CD4-positive, CD25-positive, alpha-beta regulatory T cell (primary cell): ENCODE measurements around the gene TMPRSS6. TPM values are rescaled to one million over a fixed set of nuclear protein-coding genes. Genes with fewer than 3 reads are reported as not detected.
A peak's percentile ranks its signal among the peaks of the same experiment; 100 is the strongest.

Source experiments
- ATAC-seq, 2 donors: fragments of 150-1000 bp; cut with Tn5 transposase; one replicate each; pipeline ENCODE4 v1.10.0; 2021; ENCODE audit warnings: low read depth in 2 of 2, moderate number of reproducible peaks in 2 of 2, moderate library complexity in 1 of 2
- DNase-seq, 3 donors: peaks; one replicate each; pipeline versions ENCODE4 v3.0.0 to v3.0.0-alpha.2; 2012 to 2022; ENCODE audit warnings: mixed read lengths in 1 of 3
- H3K27ac ChIP-seq: one replicate; pipeline ENCODE4 v1.7.0; 2013; ENCODE audit warnings: mild to moderate bottlenecking, low read length; ENCODE audit not compliant: insufficient read depth, poor library complexity, severe bottlenecking
- H3K27me3 ChIP-seq: one replicate; pipeline ENCODE4 v1.7.0; 2013; ENCODE audit warnings: low read length; ENCODE audit not compliant: control insufficient read depth, insufficient read depth
- H3K36me3 ChIP-seq: one replicate; pipeline ENCODE4 v1.7.0; 2013; ENCODE audit warnings: mild to moderate bottlenecking, low read length, moderate library complexity; ENCODE audit not compliant: control insufficient read depth, insufficient read depth
- H3K4me1 ChIP-seq: 2 replicates; pipeline ENCODE4 v1.7.0; 2013; ENCODE audit warnings: mild to moderate bottlenecking, low read length; ENCODE audit not compliant: insufficient read depth, control insufficient read depth, poor library complexity, severe bottlenecking
- H3K4me3 ChIP-seq: one replicate; pipeline ENCODE4 v1.7.0; 2013; ENCODE audit warnings: low read depth, mild to moderate bottlenecking, low read length, moderate library complexity
- H3K9me3 ChIP-seq, 2 experiments: 1 replicate in 1 of 2; 2 replicates in 1 of 2; pipeline ENCODE4 v1.7.0; 2013; ENCODE audit warnings: low read length in 2 of 2, mild to moderate bottlenecking in 1 of 2, moderate library complexity in 1 of 2; ENCODE audit not compliant: control insufficient read depth in 2 of 2
- H3K27ac Mint-ChIP-seq, 3 donors: one replicate each; pipeline ENCODE4 v1.8.0; 2020 to 2022; ENCODE audit warnings: mild to moderate bottlenecking in 3 of 3, mixed read lengths in 3 of 3, moderate library complexity in 2 of 3
- H3K27me3 Mint-ChIP-seq: one replicate; pipeline ENCODE4 v1.8.0; 2022; ENCODE audit warnings: mild to moderate bottlenecking, mixed read lengths
- H3K36me3 Mint-ChIP-seq: one replicate; pipeline ENCODE4 v1.8.0; 2020; ENCODE audit warnings: mixed read lengths
- H3K4me1 Mint-ChIP-seq, 4 donors: one replicate each; pipeline ENCODE4 v1.8.0; 2020 to 2022; ENCODE audit warnings: mixed read lengths in 4 of 4, mild to moderate bottlenecking in 1 of 4
- H3K4me3 Mint-ChIP-seq, 4 donors: one replicate each; pipeline ENCODE4 v1.8.0; 2020 to 2022; ENCODE audit warnings: mild to moderate bottlenecking in 4 of 4, mixed read lengths in 4 of 4, moderate library complexity in 3 of 4
- H3K9me3 Mint-ChIP-seq, 7 donors: one replicate each; pipeline ENCODE4 v1.8.0; 2020 to 2022; ENCODE audit warnings: mixed read lengths in 7 of 7, mild to moderate bottlenecking in 3 of 7, moderate library complexity in 2 of 7
- polyA plus RNA-seq, 4 donors: library from polyadenylated mRNA; unstranded; fragments of 300-500 nt; fragmentation: Illumina TruSeq; gene quantifications; one replicate each; pipeline ENCODE4 v1.2.3, GENCODE V29; 2021
- total RNA-seq: library from RNA; stranded (reverse); gene quantifications from one replicate; pipeline ENCODE4 v1.2.3, GENCODE V29; 2022

Gene TMPRSS6
- total RNA-seq (1.5 TPM), polyA plus RNA-seq (under 1 TPM; 0.10 to 0.18 (median 0.14) TPM)

DNA sequence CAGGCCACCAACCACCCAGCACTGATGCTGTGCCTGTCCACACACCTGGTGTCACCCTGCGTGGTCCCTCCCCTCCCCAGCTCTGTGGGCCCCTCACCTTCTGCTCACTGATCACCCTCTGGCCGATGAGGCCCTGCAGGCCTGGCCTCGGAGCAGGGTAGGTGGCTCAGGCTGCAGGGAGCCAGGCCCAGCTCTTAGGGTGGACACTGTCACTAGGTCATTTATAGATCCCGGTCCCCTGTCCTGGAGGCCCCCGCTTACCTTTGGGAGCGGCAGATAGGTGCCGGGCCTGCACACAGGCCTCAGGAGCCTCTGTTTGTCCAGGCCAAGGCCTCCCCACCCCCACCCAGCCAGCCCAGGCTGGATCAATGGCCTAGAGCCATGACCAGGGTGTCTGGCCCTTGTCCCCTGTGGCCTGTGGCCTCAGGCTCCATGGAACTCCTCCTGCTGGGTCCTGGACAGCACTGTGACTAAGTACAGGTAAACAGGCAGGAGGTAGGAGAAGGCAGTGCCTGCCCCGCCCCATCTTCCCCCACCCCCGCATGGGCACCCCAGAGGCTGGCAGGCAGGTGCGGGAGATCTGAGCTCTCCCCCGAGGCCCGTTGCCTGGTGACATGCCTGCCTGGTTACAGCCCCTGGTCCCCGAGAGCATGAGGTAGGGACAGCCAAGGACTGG is at the start of gene TMPRSS6:
TSS of gene TMPRSS6 (minus strand) at position 472 of the 676 bp plus-strand sequence. CDS start 6,296 bp downstream, outside the sequence.
- Mint-ChIP-seq H3K4me3 (no peak within 1 kb of the TSS), H3K27me3 (no peaks in the 10 kb centered on the region), H3K4me1 (peaks cover 0 to 8% (median 4%) of the 10 kb centered on the region in 4 donors), H3K27ac (no peak within 1 kb of the TSS), H3K9me3 (no peaks in the 10 kb centered on the region), H3K36me3 (peaks cover 5% of the 10 kb centered on the region)
- Histone ChIP-seq H3K36me3 (no peaks in the 10 kb centered on the region), H3K27ac (no peak within 1 kb of the TSS), H3K27me3 (no peaks in the 10 kb centered on the region), H3K9me3 (no peaks in the 10 kb centered on the region), H3K4me1 (no peaks in the 10 kb centered on the region), H3K4me3 (no peak within 1 kb of the TSS)
- ATAC-seq (no peak), DNase-seq (no peak)

DNA sequence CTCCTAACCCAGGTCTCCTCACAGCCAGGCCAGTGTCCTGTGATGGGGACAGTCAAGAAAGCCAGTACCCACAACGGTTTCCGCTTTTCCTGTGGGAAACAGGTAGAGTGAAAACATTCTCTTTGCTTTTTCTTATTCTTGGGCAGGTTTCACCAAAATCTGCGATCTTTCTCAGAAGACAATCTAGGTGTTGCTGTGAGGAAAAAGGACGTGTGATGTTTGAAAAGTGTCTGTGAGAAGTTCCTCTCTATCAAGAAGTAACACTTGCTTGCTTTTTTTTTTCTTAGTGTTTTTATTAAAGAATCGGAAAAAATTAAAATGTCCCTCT is 49.4 kb upstream of the TMPRSS6 start:
- H3K4me1 Mint-ChIP-seq, result peaks cover 5 to 67% (median 32%) of the 10 kb centered on the region in 4 donors

DNA sequence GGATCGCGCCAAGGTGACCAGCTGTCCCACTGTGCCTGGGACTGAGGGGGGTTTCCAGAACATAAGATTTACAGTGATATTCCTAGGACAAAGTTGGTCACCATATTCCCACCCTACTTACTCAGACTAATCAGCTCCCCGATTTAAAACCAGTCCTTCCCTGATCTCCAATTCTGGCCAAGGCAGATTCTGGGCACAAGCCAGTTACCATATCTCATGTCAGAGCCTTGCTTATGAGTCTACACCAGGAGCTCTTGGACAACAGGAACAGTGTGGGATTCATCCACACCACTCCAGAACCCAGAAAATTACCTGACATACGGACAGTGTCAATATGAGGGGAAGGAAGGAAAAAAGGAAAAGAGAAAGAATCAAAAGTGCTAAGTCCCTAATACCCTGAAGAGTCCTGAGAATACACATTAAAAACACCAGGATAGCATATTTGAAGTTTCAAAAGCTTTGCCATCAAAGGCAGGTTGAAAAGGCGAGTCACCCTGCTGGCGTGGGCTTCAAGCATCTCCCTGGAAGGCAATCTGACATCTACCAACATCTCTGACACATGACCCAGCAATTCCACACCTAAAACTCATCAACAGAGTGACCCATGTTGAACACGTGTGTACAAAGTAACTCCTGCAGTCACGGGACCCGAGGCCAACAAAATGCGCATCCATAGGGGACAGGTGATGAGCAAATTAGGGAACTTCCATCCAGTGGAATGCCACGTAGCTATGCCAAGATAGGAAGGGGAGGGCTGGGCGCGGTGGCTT is 48.2 kb upstream of the TMPRSS6 start:
- Histone ChIP-seq H3K36me3 (no peaks in the 10 kb centered on the region), H3K4me1 (peaks cover 16% of the 10 kb centered on the region), H3K4me3 (no peak overlapping the region), H3K27me3 (no peaks in the 10 kb centered on the region), H3K9me3 (no peaks in the 10 kb centered on the region), H3K27ac (no peak overlapping the region)
- Mint-ChIP-seq H3K27me3 (no peaks in the 10 kb centered on the region), H3K9me3 (no peaks in the 10 kb centered on the region), H3K36me3 (no peaks in the 10 kb centered on the region), H3K4me3 (peak overlapping the region in 1 of 4 donors; percentile 54), H3K4me1 (peaks cover 5 to 55% (median 28%) of the 10 kb centered on the region in 4 donors), H3K27ac (peak overlapping the region; percentile 26 to 82 (median 80))
- DNase-seq, result no peak
- ATAC-seq, result no peak

More for the DNA sequence above, 49.4 kb upstream of the TMPRSS6 start:
- H3K27me3 ChIP-seq, result no peaks in the 10 kb centered on the region
- DNase-seq (peak in 1 of 3 donors; percentile 34), ATAC-seq (no peak)
- H3K36me3 ChIP-seq, result no peaks in the 10 kb centered on the region
- Mint-ChIP-seq H3K4me3 (peak overlapping the region in 3 of 4 donors; percentile 46 to 61 (median 60)), H3K9me3 (no peaks in the 10 kb centered on the region), H3K27me3 (no peaks in the 10 kb centered on the region), H3K27ac (peak overlapping the region; percentile 82 to 92 (median 88)), H3K36me3 (no peaks in the 10 kb centered on the region)
- H3K4me1 ChIP-seq, result peaks cover 28% of the 10 kb centered on the region
- H3K27ac ChIP-seq, result no peak overlapping the region
- H3K9me3 ChIP-seq, result no peaks in the 10 kb centered on the region
- H3K4me3 ChIP-seq, result no peak overlapping the region

DNA sequence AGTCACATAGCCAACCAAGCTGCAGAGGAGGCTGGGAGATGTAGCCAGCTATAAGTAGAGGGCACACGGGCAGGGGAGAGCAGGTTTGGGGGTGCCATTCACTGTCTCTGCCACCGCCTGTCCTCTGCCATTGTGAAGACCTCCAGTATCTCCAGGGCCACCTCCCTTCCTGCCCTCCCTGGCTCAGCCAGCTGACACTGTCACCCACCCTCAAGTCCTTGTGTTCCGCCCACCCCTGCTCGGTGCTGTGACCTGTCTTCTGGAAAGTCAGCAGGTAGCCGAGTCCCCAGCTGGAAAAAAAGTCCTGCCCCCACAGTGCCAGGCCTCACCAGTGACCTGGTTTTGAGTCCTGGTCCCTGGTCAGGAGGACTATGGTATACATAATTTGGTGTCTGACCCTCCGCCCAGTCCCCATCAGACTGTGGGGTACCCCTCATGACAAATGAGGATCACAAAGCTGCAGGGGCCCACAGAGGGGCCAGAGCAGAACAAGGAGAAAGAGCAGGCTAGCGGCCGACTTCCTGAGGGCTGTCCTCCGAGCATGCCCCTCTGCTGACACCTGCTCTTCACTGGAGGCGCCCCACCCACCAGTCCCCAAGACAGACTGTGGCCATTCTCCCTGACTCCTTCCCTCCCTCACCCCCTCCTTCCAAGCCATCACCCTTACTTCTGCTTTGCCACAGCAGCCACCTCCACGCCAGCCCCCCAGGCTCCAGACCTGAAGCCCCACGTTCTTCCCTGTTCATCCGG is 47.3 kb upstream of the TMPRSS6 start:
- DNase-seq, result no peak

GRCh38 chr22:37155971-37156370 is 46.5 kb upstream of the TMPRSS6 start:
- H3K27ac Mint-ChIP-seq, result peak overlapping the region; percentile 12 to 87 (median 84)
- ATAC-seq, result no peak

More for the DNA sequence above, 47.3 kb upstream of the TMPRSS6 start:
- Histone ChIP-seq H3K4me1 (peaks cover 8% of the 10 kb centered on the region), H3K27ac (no peak overlapping the region), H3K9me3 (no peaks in the 10 kb centered on the region), H3K4me3 (no peak overlapping the region), H3K27me3 (no peaks in the 10 kb centered on the region), H3K36me3 (no peaks in the 10 kb centered on the region)
- H3K4me3 Mint-ChIP-seq, result peak overlapping the region in 1 of 4 donors; percentile 19
- no peak for ATAC-seq
- H3K9me3 Mint-ChIP-seq, result no peaks in the 10 kb centered on the region
- no peaks in the 10 kb centered on the region for H3K36me3 Mint-ChIP-seq
- H3K27ac Mint-ChIP-seq, result peak overlapping the region in 2 of 3 donors; percentile 80 to 86
- no peaks in the 10 kb centered on the region for H3K27me3 Mint-ChIP-seq
- H3K4me1 Mint-ChIP-seq, result peaks cover 5 to 52% (median 23%) of the 10 kb centered on the region in 4 donors

GRCh38 chr22:37154925-37155712 is 45.6 kb upstream of the TMPRSS6 start:
- peak overlapping the region; percentile 82 to 95 (median 84) for H3K27ac Mint-ChIP-seq
- no peak overlapping the region for H3K27ac ChIP-seq
- no peak overlapping the region for H3K4me3 ChIP-seq
- peaks cover 0 to 6% (median 1%) of the 10 kb centered on the region in 7 donors for H3K9me3 Mint-ChIP-seq
- H3K4me1 Mint-ChIP-seq, result peaks cover 5 to 58% (median 33%) of the 10 kb centered on the region in 4 donors
- no peaks in the 10 kb centered on the region for H3K27me3 ChIP-seq
- DNase-seq, result no peak
- peak overlapping the region in 1 of 4 donors; percentile 13 for H3K4me3 Mint-ChIP-seq
- H3K27me3 Mint-ChIP-seq, result no peaks in the 10 kb centered on the region
- no peaks in the 10 kb centered on the region for H3K9me3 ChIP-seq
- ATAC-seq, result no peak
- no peaks in the 10 kb centered on the region for H3K36me3 ChIP-seq
- no peaks in the 10 kb centered on the region for H3K36me3 Mint-ChIP-seq
- peaks cover 9% of the 10 kb centered on the region for H3K4me1 ChIP-seq

More at GRCh38 chr22:37155971-37156370, 46.5 kb upstream of the TMPRSS6 start:
- DNase-seq, result no peak
- H3K27me3 Mint-ChIP-seq, result no peaks in the 10 kb centered on the region
- no peak overlapping the region for H3K27ac ChIP-seq
- peaks cover under 1% of the 10 kb centered on the region for H3K4me1 ChIP-seq
- H3K27me3 ChIP-seq, result no peaks in the 10 kb centered on the region
- no peak overlapping the region for H3K4me3 Mint-ChIP-seq
- no peaks in the 10 kb centered on the region for H3K36me3 Mint-ChIP-seq
- H3K9me3 Mint-ChIP-seq, result peaks cover 0 to 1% (median 0%) of the 10 kb centered on the region in 7 donors
- peaks cover 5 to 53% (median 28%) of the 10 kb centered on the region in 4 donors for H3K4me1 Mint-ChIP-seq
- no peak overlapping the region for H3K4me3 ChIP-seq
- no peaks in the 10 kb centered on the region for H3K36me3 ChIP-seq
- H3K9me3 ChIP-seq, result no peaks in the 10 kb centered on the region

- peaks cover 18% of the 10 kb centered on the region for H3K4me1 ChIP-seq
- peaks cover under 1 to 50% (median 28%) of the 10 kb centered on the region in 4 donors for H3K4me1 Mint-ChIP-seq
- peaks cover 0 to 6% (median 2%) of the 10 kb centered on the region in 7 donors for H3K9me3 Mint-ChIP-seq
- no peak overlapping the region for H3K27ac ChIP-seq
- no peaks in the 10 kb centered on the region for H3K9me3 ChIP-seq
- no peak overlapping the region for H3K4me3 ChIP-seq
- H3K27ac Mint-ChIP-seq, result peak overlapping the region in 2 of 3 donors; percentile 23 to 37
- peak overlapping the region in 1 of 4 donors; percentile 21 for H3K4me3 Mint-ChIP-seq
- no peak for ATAC-seq
- no peak for DNase-seq
- no peaks in the 10 kb centered on the region for H3K36me3 ChIP-seq
- no peaks in the 10 kb centered on the region for H3K36me3 Mint-ChIP-seq
- no peaks in the 10 kb centered on the region for H3K27me3 ChIP-seq
- H3K27me3 Mint-ChIP-seq, result no peaks in the 10 kb centered on the region
These were observed 44.4 kb upstream of the TMPRSS6 start for GRCh38 chr22:37153901-37154300.
